ENCODE results near the gene GPC3. TPM values are rescaled to one million over a fixed set of nuclear protein-coding genes. Genes with fewer than 3 reads are reported as not detected.

The GPC3 gene
- total RNA-seq, 2 experiments from 2014 or later = 0.25 to 0.59 TPM

DNA sequence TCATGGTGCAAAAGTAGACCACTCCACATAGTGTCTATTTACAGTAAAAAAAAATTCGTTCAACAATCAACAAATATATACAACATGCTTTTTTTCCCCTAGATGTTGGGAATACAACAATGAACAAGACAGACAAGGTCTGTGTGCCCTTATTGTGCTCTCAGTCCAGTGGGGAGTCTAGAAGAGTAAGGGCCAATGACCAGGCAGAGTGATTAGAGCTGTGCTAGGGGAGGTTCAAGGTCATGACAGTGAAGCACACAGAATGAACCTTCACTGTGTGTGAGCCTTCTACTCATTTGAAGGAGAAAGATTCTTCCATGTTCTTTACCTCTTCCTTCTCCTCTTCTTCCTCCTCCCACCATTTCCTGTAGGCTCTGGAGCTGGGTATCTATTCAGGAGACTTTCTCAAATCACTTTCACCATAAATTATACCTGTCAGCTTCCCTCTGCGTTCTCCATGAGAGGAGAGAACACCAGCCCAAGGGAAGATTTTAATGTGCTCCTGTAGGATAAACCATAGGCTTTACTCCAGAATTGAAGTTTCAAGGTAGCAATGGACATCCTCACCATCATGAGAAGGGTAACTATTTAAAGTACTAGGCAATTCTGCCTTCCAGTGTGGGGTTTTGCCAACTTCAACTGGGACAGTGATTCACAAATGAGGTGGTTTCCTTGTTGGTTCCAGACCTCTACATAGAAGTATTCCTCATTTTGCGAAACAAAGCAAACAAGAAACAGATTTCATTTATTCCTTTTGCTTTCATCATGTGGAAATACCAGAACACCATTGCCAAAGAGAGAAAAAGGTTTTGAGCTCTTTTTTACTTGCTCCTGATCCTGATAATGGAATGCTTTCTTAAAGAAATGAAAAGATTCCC, 323.2 kb downstream of the GPC3 start:
- TF ChIP-seq, protein P1, sequence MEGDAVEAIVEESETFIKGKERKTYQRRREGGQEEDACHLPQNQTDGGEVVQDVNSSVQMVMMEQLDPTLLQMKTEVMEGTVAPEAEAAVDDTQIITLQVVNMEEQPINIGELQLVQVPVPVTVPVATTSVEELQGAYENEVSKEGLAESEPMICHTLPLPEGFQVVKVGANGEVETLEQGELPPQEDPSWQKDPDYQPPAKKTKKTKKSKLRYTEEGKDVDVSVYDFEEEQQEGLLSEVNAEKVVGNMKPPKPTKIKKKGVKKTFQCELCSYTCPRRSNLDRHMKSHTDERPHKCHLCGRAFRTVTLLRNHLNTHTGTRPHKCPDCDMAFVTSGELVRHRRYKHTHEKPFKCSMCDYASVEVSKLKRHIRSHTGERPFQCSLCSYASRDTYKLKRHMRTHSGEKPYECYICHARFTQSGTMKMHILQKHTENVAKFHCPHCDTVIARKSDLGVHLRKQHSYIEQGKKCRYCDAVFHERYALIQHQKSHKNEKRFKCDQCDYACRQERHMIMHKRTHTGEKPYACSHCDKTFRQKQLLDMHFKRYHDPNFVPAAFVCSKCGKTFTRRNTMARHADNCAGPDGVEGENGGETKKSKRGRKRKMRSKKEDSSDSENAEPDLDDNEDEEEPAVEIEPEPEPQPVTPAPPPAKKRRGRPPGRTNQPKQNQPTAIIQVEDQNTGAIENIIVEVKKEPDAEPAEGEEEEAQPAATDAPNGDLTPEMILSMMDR (IDR thresholded peaks at IDR 0.05) = no peak
- no peaks in the 10 kb centered on the region for H3K27me3 ChIP-seq (ENCODE audit: control insufficient read depth in 1 of 2, insufficient read depth in 2 of 2, low read length in 2 of 2)
- ChIA-PET CTCF (no interaction called here), POLR2A (no interaction called here)
- H3K4me3 ChIP-seq (ENCODE audit: low read length) = no peak overlapping the region
- no peaks in the 10 kb centered on the region for H3K27me3 Mint-ChIP-seq
- no peaks in the 10 kb centered on the region for H3K9me3 Mint-ChIP-seq
- no peaks in the 10 kb centered on the region for H3K4me1 ChIP-seq (ENCODE audit: insufficient read depth, low read length)
- ATAC-seq (ENCODE audit: poor library complexity) = no peak
- no peak overlapping the region for H3K27ac ChIP-seq (ENCODE audit: low read depth in 1 of 2, low read length in 2 of 2)
- H3K36me3 ChIP-seq (ENCODE audit: insufficient read depth, low read length) = no peaks in the 10 kb centered on the region
- no peaks in the 10 kb centered on the region for H3K4me1 Mint-ChIP-seq (ENCODE audit: low read depth)
- no peak overlapping the region for H3K27ac Mint-ChIP-seq
- H3K4me3 Mint-ChIP-seq = no peak overlapping the region
- intact Hi-C loops (cut with DNase I, micrococcal nuclease) = no loop called here
- no peaks in the 10 kb centered on the region for H3K36me3 Mint-ChIP-seq (ENCODE audit: low read depth)
- no peaks in the 10 kb centered on the region for H3K9me3 ChIP-seq (ENCODE audit: control insufficient read depth in 1 of 2, insufficient read depth in 1 of 2, low read length in 2 of 2)
- no peak for DNase-seq

DNA sequence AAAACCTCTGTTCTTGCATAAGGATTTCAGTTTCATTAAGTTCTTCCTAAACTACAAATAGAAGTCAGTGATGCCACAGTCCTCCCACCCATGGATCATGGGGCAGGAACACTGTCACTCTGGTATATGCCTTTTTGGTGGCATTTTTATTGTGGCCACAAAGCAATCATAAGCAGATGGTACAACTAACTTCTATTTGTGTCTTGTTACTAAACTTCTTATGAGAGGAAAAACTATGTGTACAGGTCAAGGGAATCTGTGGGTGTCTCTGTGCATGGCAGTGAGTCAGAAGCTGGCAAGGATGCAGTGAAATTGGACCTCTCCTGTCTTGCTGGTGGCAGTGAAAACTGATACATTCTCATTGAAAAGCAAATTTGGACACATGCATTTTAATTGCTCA, 325.1 kb downstream of the GPC3 start:
- TF ChIP-seq, protein P1 (IDR thresholded peaks at IDR 0.05) = no peak

DNA sequence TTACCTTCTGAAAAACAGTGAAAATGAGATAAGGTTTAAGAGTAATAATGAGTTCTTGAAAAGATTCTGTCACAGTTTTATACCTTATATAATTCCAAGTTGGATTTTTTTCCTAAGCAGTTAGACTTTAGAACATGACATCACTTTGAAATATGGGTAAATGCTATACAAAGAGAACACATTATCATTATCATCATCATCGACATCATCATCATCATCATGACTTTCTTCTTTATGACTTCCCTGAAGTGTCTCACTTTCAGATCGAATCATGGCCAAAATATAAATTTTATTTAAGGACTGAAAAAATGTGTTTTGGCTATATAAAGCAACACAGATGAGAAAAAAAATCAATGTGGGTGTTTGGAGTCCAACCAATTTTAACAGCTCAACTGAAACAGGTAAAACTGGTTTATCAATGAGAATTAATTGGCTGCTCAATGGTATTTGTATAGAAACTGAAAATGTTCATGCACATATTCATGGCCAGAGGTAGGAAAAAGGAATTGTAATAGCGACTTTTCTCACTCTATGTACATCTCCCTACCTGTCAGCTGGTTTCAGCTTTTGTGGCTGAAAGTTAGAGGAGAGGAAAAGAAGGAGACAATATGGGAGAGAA, 327.0 kb downstream of the GPC3 start:
- ChIA-PET CTCF (no interaction called here), POLR2A (no interaction called here)
- H3K4me1 ChIP-seq (ENCODE audit: insufficient read depth, low read length) = no peaks in the 10 kb centered on the region
- Mint-ChIP-seq H3K36me3 (ENCODE audit: low read depth) (no peaks in the 10 kb centered on the region), H3K27ac (no peak overlapping the region), H3K27me3 (no peaks in the 10 kb centered on the region), H3K4me1 (ENCODE audit: low read depth) (no peaks in the 10 kb centered on the region), H3K4me3 (no peak overlapping the region), H3K9me3 (no peaks in the 10 kb centered on the region)
- ATAC-seq (ENCODE audit: poor library complexity) (no peak), DNase-seq (no peak)
- H3K4me3 ChIP-seq (ENCODE audit: low read length) = no peak overlapping the region
- no peaks in the 10 kb centered on the region for H3K27me3 ChIP-seq (ENCODE audit: control insufficient read depth in 1 of 2, insufficient read depth in 2 of 2, low read length in 2 of 2)
- H3K9me3 ChIP-seq (ENCODE audit: control insufficient read depth in 1 of 2, insufficient read depth in 1 of 2, low read length in 2 of 2) = no peaks in the 10 kb centered on the region
- intact Hi-C loops (cut with DNase I, micrococcal nuclease) = no loop called here
- H3K27ac ChIP-seq (ENCODE audit: low read depth in 1 of 2, low read length in 2 of 2) = no peak overlapping the region
- no peaks in the 10 kb centered on the region for H3K36me3 ChIP-seq (ENCODE audit: insufficient read depth, low read length)
- TF ChIP-seq, protein P1 (IDR thresholded peaks at IDR 0.05) = no peak

More for the DNA sequence above, 325.1 kb downstream of the GPC3 start:
- no peak overlapping the region for H3K27ac Mint-ChIP-seq
- H3K27me3 ChIP-seq (ENCODE audit: control insufficient read depth in 1 of 2, insufficient read depth in 2 of 2, low read length in 2 of 2) = no peaks in the 10 kb centered on the region
- H3K27me3 Mint-ChIP-seq = no peaks in the 10 kb centered on the region
- intact Hi-C loops (cut with DNase I, micrococcal nuclease) = no loop called here
- DNase-seq = no peak
- no peak overlapping the region for H3K4me3 Mint-ChIP-seq
- H3K9me3 Mint-ChIP-seq = no peaks in the 10 kb centered on the region
- no peak overlapping the region for H3K4me3 ChIP-seq (ENCODE audit: low read length)
- H3K9me3 ChIP-seq (ENCODE audit: control insufficient read depth in 1 of 2, insufficient read depth in 1 of 2, low read length in 2 of 2) = no peaks in the 10 kb centered on the region
- no peaks in the 10 kb centered on the region for H3K36me3 Mint-ChIP-seq (ENCODE audit: low read depth)
- ATAC-seq (ENCODE audit: poor library complexity) = no peak
- H3K36me3 ChIP-seq (ENCODE audit: insufficient read depth, low read length) = no peaks in the 10 kb centered on the region
- H3K4me1 ChIP-seq (ENCODE audit: insufficient read depth, low read length) = no peaks in the 10 kb centered on the region
- POLR2A ChIA-PET = no interaction called here
- CTCF ChIA-PET = no interaction called here
- H3K4me1 Mint-ChIP-seq (ENCODE audit: low read depth) = no peaks in the 10 kb centered on the region
- H3K27ac ChIP-seq (ENCODE audit: low read depth in 1 of 2, low read length in 2 of 2) = no peak overlapping the region

Measured in CD4-positive, alpha-beta T cell (primary cell).